H1 (cell line): ENCODE data around the gene UGT1A1.

ENCODE experiments used
- GABPA ChIP-seq: IDR thresholded peaks from 2 replicates; pipeline ENCODE4 v1.6.1; 2011; ENCODE audit warnings: mild to moderate bottlenecking, low read length, moderate library complexity, borderline replicate concordance; ENCODE audit not compliant: insufficient read depth
- POLR2A ChIP-seq, 2 experiments: IDR thresholded peaks; 1 replicate in 1 of 2; 2 replicates in 1 of 2; pipeline ENCODE4 v1.6.1; 2011; ENCODE audit warnings: low read depth in 2 of 2, low read length in 2 of 2, mild to moderate bottlenecking in 2 of 2; ENCODE audit errors: control extremely low read depth in 1 of 2
- RNF2 ChIP-seq: fragments of 200-900, 300-1000 bp; sonication (generic); IDR thresholded peaks from 2 replicates; pipeline ENCODE4 v1.7.1; 2016; ENCODE audit warnings: borderline replicate concordance, low read depth, mild to moderate bottlenecking, antibody characterized with exemption, low read length; ENCODE audit not compliant: poor library complexity, severe bottlenecking; ENCODE audit errors: missing control alignments
- TAF1 ChIP-seq: IDR thresholded peaks from 2 replicates; pipeline ENCODE4 v1.6.1; 2011; ENCODE audit warnings: mild to moderate bottlenecking, low read depth, low read length
- TF ChIP-seq, protein P1 (sequence below), 3 experiments: IDR thresholded peaks; 1 replicate in 2 of 3; 2 replicates in 1 of 3; pipeline versions ENCODE4 v1.5.1 to v1.6.1; 2011; ENCODE audit warnings: low read length in 3 of 3, mild to moderate bottlenecking in 3 of 3, inconsistent platforms in 2 of 3, low read depth in 1 of 3, moderate library complexity in 1 of 3; ENCODE audit not compliant: insufficient read depth in 1 of 3; ENCODE audit errors: control extremely low read depth in 1 of 3
- TF ChIP-seq, protein P2 (sequence below): IDR thresholded peaks from 2 replicates; pipeline ENCODE4 v1.6.1; 2012; ENCODE audit warnings: low read length, inconsistent platforms

DNA sequence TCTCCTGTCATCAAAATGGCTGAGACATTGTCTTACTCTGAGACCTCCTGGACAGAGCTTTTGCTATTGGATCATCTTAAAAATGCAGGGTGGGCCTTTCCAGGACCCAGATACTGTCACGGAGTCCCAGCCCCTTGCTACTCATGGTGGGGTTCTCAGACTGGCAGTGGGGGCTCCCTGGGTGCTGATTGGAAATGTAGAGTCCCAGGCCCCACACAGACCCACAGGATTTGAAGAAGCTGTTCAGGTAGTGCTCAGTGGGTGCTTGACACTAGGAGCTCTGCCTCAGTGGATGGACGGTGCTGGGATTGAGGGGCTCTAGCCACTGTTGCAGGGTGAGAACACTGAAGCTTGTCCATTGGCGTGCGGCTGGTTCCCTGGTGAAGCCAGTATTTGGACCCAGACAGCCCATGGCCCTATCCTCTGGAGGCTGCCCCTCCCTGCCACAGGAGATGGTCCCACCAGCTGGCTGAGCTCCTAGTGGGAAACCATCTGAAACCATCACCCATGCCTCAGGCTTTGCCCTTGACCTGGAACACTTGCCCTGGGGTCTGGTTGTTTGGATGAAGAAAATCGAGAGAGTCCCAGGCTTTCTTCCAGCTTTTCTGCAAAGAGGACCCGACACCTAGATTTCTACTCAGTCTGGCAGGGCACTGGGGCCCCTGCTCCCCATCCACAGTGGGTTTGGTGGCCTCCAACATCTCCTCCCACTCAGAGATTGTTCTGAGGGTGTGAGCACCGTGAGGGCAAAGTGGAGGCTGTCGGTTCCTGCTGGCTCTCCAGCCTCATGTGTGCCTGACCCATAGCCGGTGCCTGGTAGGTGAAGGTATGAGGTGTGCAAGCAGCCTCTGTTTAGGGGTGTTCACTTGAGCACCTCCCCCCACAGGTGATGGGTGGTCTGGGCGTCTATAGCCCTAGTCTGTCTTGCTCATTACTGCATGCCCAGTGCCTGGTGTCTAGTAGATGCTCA is 48.2 kb downstream of the UGT1A1 start:
- TF ChIP-seq TAF1, result no peak
- TF ChIP-seq, protein P1, sequence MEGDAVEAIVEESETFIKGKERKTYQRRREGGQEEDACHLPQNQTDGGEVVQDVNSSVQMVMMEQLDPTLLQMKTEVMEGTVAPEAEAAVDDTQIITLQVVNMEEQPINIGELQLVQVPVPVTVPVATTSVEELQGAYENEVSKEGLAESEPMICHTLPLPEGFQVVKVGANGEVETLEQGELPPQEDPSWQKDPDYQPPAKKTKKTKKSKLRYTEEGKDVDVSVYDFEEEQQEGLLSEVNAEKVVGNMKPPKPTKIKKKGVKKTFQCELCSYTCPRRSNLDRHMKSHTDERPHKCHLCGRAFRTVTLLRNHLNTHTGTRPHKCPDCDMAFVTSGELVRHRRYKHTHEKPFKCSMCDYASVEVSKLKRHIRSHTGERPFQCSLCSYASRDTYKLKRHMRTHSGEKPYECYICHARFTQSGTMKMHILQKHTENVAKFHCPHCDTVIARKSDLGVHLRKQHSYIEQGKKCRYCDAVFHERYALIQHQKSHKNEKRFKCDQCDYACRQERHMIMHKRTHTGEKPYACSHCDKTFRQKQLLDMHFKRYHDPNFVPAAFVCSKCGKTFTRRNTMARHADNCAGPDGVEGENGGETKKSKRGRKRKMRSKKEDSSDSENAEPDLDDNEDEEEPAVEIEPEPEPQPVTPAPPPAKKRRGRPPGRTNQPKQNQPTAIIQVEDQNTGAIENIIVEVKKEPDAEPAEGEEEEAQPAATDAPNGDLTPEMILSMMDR (IDR thresholded peaks at IDR 0.05; ENCODE audit: control extremely low read depth in 1 of 3, insufficient read depth in 1 of 3, low read depth in 1 of 3, low read length in 3 of 3), result no peak
- TF ChIP-seq, protein P2, sequence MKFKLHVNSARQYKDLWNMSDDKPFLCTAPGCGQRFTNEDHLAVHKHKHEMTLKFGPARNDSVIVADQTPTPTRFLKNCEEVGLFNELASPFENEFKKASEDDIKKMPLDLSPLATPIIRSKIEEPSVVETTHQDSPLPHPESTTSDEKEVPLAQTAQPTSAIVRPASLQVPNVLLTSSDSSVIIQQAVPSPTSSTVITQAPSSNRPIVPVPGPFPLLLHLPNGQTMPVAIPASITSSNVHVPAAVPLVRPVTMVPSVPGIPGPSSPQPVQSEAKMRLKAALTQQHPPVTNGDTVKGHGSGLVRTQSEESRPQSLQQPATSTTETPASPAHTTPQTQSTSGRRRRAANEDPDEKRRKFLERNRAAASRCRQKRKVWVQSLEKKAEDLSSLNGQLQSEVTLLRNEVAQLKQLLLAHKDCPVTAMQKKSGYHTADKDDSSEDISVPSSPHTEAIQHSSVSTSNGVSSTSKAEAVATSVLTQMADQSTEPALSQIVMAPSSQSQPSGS, result no peak
- TF ChIP-seq POLR2A (IDR thresholded peaks at IDR 0.05; ENCODE audit: control extremely low read depth in 1 of 2, low read depth in 2 of 2, low read length in 2 of 2), result no peak
- no peak for TF ChIP-seq GABPA
- no peak for TF ChIP-seq RNF2
